Measurements from ENCODE around the gene RSRC1. TPM values are rescaled to one million over a fixed set of nuclear protein-coding genes. Genes with fewer than 3 reads are reported as not detected.
A peak's percentile ranks its signal among the peaks of the same experiment; 100 is the strongest.

RSRC1 gene
- total and polyA plus RNA-seq, 2 donors (not counting 1 experiment from before 2014, with no cell fraction given) = 12.6 to 43.1 TPM

DNA sequence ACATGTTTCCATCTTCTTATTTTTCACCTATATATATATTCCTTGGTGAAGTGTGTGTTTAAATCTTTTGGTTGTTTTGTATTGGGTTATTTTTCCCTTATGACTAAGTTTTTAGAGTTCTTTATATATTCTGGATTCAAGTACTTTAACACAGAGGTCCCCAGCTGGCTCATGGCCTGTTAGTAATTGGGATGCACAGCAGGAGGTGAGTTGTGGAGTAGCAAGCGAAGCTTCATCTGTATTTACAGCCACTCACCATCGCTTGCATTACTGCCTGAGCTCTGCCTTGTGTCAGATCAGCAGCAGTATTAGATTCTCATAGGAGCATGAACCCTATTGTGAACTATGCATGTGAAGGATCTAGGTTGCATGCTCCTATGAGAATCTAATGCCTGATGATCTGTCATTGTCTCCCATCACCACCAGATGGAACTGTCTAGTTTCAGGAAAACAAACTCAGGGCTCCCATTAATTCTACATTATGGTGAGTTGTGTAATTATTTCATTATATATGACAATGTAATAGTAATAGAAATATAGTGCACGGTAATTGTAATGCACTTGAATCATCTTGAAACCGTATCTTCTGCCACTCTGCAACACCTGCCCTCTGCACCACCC lies 151.6 kb downstream of the RSRC1 start:
- Histone ChIP-seq H3K4me1 (ENCODE audit: control insufficient read depth, extremely low read depth, insufficient read depth, low read length) (no peaks in the 10 kb centered on the region), H3K36me3 (ENCODE audit: control insufficient read depth, insufficient read depth, low read length) (no peaks in the 10 kb centered on the region), H3K79me2 (ENCODE audit: control insufficient read depth, insufficient read depth, low read length) (no peaks in the 10 kb centered on the region), H3K9ac (ENCODE audit: insufficient read depth, low read length) (no peak overlapping the region), H3K27ac (ENCODE audit: insufficient read depth, low read length) (no peak overlapping the region), H3K4me3 (replicated peaks in 1 of 4; ENCODE audit: control extremely low read depth in 1 of 4, insufficient read depth in 1 of 4, low read depth in 3 of 4, low read length in 4 of 4) (no peak overlapping the region), H2AFZ (ENCODE audit: low read length) (no peak overlapping the region), H4K20me1 (ENCODE audit: control insufficient read depth, extremely low read depth, insufficient read depth, low read length) (no peaks in the 10 kb centered on the region), H3K27me3 (ENCODE audit: control insufficient read depth, insufficient read depth, low read length) (no peaks in the 10 kb centered on the region), H3K4me2 (ENCODE audit: extremely low read depth, insufficient read depth, low read length) (no peak overlapping the region), H3K9me3 (ENCODE audit: control insufficient read depth, insufficient read depth, low read depth, low read length) (no peaks in the 10 kb centered on the region)
- DNase-seq (ENCODE audit: low read depth in 2 of 2) = no peak
- TF ChIP-seq EZH2 (IDR thresholded peaks at IDR 0.05; ENCODE audit: low read length, missing control alignments) = no peak
- TF ChIP-seq, protein P1, sequence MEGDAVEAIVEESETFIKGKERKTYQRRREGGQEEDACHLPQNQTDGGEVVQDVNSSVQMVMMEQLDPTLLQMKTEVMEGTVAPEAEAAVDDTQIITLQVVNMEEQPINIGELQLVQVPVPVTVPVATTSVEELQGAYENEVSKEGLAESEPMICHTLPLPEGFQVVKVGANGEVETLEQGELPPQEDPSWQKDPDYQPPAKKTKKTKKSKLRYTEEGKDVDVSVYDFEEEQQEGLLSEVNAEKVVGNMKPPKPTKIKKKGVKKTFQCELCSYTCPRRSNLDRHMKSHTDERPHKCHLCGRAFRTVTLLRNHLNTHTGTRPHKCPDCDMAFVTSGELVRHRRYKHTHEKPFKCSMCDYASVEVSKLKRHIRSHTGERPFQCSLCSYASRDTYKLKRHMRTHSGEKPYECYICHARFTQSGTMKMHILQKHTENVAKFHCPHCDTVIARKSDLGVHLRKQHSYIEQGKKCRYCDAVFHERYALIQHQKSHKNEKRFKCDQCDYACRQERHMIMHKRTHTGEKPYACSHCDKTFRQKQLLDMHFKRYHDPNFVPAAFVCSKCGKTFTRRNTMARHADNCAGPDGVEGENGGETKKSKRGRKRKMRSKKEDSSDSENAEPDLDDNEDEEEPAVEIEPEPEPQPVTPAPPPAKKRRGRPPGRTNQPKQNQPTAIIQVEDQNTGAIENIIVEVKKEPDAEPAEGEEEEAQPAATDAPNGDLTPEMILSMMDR (conservative IDR thresholded peaks at IDR 0.05 in 1 of 2, IDR thresholded peaks at IDR 0.05 in 1 of 2; ENCODE audit: low read depth in 1 of 2, low read length in 2 of 2) = peak in 1 of 2 donors; percentile 2

DNA sequence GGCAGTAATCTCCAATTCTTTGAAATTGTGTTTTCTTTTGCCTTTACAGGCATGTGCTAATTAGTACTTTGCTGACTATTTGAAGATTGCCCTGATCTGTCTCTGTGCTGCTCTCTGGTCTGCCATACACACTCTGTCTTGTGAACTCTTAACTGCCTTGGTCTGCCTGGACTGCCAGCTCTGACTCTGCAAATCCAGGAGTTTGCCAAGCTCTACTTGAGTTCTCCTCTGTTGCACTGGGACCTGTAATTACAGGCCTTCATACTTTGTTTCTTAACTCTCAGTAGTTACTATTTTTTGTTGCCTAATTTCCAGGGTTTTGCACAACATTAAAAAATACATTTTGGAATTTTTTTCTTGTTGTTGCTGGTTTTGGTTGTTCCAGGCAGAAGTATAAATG lies 155.0 kb downstream of the RSRC1 start:
- H3K4me3 ChIP-seq (replicated peaks in 1 of 4; ENCODE audit: control extremely low read depth in 1 of 4, insufficient read depth in 1 of 4, low read depth in 3 of 4, low read length in 4 of 4) = no peak overlapping the region
- no peak for DNase-seq (ENCODE audit: low read depth in 2 of 2)

DNA sequence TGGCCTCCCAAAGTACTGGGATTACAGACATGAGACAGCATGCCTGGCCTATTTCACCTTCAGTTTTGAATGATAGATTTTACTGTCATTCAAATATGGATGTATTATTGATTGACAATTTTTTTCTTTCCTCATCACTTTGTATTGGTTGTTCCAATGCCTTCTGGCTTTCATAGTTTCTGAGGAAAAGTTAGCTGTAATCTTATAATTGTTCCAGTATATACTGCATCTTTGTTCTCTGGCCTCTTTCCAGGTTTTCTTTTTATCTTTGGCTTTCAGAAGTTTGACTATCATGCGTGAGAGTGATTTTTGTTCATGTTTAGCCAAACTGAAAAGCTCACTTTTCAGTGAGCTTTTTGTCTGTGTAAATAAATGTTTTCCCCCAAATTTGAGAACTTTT lies 157.1 kb downstream of the RSRC1 start:
- H3K79me2 ChIP-seq (ENCODE audit: control insufficient read depth, insufficient read depth, low read length) = no peaks in the 10 kb centered on the region
- TF ChIP-seq EZH2 (IDR thresholded peaks at IDR 0.05; ENCODE audit: low read length, missing control alignments) = no peak
- TF ChIP-seq, protein P1 (conservative IDR thresholded peaks at IDR 0.05 in 1 of 2, IDR thresholded peaks at IDR 0.05 in 1 of 2; ENCODE audit: low read depth in 1 of 2, low read length in 2 of 2) = no peak

More for the DNA sequence above, 155.0 kb downstream of the RSRC1 start:
- H3K9me3 ChIP-seq (ENCODE audit: control insufficient read depth, insufficient read depth, low read depth, low read length) = no peaks in the 10 kb centered on the region
- H3K27me3 ChIP-seq (ENCODE audit: control insufficient read depth, insufficient read depth, low read length) = no peaks in the 10 kb centered on the region
- no peak overlapping the region for H3K4me2 ChIP-seq (ENCODE audit: extremely low read depth, insufficient read depth, low read length)
- H3K79me2 ChIP-seq (ENCODE audit: control insufficient read depth, insufficient read depth, low read length) = no peaks in the 10 kb centered on the region
- H3K27ac ChIP-seq (ENCODE audit: insufficient read depth, low read length) = no peak overlapping the region
- no peaks in the 10 kb centered on the region for H3K36me3 ChIP-seq (ENCODE audit: control insufficient read depth, insufficient read depth, low read length)
- H4K20me1 ChIP-seq (ENCODE audit: control insufficient read depth, extremely low read depth, insufficient read depth, low read length) = no peaks in the 10 kb centered on the region
- no peaks in the 10 kb centered on the region for H3K4me1 ChIP-seq (ENCODE audit: control insufficient read depth, extremely low read depth, insufficient read depth, low read length)
- H2AFZ ChIP-seq (ENCODE audit: low read length) = no peak overlapping the region
- no peak overlapping the region for H3K9ac ChIP-seq (ENCODE audit: insufficient read depth, low read length)
- TF ChIP-seq, protein P1 (conservative IDR thresholded peaks at IDR 0.05 in 1 of 2, IDR thresholded peaks at IDR 0.05 in 1 of 2; ENCODE audit: low read depth in 1 of 2, low read length in 2 of 2) = no peak
- no peak for TF ChIP-seq EZH2 (IDR thresholded peaks at IDR 0.05; ENCODE audit: low read length, missing control alignments)

More for the DNA sequence above, 157.1 kb downstream of the RSRC1 start:
- Histone ChIP-seq H3K4me1 (ENCODE audit: control insufficient read depth, extremely low read depth, insufficient read depth, low read length) (no peaks in the 10 kb centered on the region), H2AFZ (ENCODE audit: low read length) (no peak overlapping the region), H3K4me2 (ENCODE audit: extremely low read depth, insufficient read depth, low read length) (no peak overlapping the region), H3K9ac (ENCODE audit: insufficient read depth, low read length) (no peak overlapping the region), H3K4me3 (replicated peaks in 1 of 4; ENCODE audit: control extremely low read depth in 1 of 4, insufficient read depth in 1 of 4, low read depth in 3 of 4, low read length in 4 of 4) (no peak overlapping the region), H4K20me1 (ENCODE audit: control insufficient read depth, extremely low read depth, insufficient read depth, low read length) (no peaks in the 10 kb centered on the region), H3K9me3 (ENCODE audit: control insufficient read depth, insufficient read depth, low read depth, low read length) (no peaks in the 10 kb centered on the region), H3K36me3 (ENCODE audit: control insufficient read depth, insufficient read depth, low read length) (no peaks in the 10 kb centered on the region), H3K27me3 (ENCODE audit: control insufficient read depth, insufficient read depth, low read length) (no peaks in the 10 kb centered on the region), H3K27ac (ENCODE audit: insufficient read depth, low read length) (no peak overlapping the region)
- DNase-seq (ENCODE audit: low read depth in 2 of 2) = peak in 1 of 2 donors; percentile 6
